D341Med (cell line): Measurements from ENCODE around the gene PDE6B.
"Not testable (repeated sequence)": the region's sequence is repeated elsewhere in the genome, so short reads cannot be mapped to it uniquely, and the experiment has no call there.

ENCODE experiments used
- DNase-seq: peaks from one replicate; pipeline ENCODE4 v3.0.0; 2012; ENCODE audit warnings: low spot score

PDE6B gene

DNA sequence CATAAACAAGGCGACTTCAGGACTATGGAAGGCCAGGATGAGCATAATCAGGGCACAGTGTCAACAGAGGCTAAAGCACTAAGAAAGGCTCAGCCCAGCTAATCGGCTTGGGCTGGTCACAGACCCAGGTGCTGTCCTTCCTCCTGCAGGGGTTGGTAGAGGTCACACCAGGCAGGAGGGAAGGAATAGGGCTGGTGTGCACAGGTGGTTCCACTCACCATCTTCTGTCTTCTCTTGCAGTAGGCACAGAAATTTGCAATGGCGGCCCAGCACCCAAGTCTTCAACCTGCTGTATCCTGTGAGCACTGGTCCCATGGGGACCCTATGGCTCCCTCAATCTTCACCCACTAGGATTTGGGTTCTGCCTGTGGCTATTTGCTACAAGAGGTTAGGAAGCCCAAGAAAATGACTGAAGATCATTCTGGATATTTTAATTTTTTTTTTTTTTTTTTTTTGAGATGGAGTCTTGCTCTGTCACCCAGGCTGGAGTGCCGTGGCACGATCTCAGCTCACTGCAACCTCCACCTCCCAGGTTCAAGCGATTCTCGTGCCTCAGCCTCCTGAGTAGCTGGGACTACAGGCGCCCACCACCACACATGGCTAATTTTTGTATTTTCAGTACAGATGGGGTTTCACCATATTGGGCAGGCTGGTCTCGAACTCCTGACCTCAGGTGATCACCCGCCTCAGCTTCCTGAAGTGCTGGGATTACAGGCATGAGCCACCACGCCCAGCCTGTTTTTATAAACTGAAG, 44.6 kb downstream of the PDE6B start:
- not testable (repeated sequence) for DNase-seq

DNA sequence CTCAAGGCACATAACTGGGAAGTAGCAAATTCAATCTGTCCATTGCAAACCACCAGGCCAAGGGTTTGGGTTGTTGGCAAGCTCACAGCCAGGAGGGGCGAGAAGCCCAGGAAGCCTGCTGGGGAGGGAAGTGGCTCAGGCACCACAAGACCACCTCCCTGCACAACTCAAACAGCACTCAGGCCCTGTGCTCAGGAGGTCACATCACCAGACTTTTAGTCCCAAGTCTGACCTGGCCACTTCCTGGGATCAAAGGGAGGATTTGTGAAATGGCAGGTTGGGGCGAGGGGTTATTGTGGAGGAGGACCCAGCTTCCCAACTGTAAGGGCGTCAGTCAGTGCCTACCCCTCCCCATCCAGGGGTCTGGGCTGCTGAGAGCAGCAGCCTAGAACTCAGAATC, 46.4 kb downstream of the PDE6B start:
- DNase-seq: no peak

DNA sequence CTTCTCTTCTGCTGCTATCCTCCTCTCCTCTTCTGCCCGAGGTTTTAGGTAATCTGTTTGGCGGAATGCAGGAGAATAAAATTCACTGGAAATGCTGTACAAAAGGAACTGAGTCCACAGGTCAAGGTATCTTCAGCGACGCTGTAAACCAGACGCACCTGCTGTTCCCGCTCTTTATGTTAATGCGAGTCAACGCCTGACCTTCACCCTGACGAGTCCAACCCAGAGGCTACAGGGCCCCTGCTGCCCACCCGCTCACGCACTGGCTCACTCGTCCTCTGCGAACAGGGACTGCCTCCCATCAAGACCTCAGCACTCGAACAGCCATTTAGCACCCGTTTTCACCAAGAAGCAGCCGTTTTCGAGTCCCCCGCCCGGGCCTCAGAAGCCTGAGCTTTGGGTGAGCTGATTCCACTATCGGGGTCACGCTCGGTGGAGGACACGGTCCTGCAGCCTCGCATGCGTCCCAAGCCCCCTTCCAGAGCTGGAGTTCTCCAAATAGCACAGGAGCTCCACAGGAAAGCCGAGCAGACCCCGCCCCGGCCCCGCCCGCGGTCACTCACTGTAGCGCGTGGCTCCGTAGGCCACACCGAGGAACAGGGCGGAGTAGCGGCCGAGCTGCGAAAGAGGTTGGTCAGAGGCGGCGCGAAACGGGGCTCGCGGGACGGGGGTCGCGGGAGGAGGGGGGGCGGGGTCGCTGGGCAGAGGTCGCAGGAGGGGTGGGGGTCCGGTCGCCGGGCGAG, 48.1 kb downstream of the PDE6B start:
- no peak for DNase-seq

DNA sequence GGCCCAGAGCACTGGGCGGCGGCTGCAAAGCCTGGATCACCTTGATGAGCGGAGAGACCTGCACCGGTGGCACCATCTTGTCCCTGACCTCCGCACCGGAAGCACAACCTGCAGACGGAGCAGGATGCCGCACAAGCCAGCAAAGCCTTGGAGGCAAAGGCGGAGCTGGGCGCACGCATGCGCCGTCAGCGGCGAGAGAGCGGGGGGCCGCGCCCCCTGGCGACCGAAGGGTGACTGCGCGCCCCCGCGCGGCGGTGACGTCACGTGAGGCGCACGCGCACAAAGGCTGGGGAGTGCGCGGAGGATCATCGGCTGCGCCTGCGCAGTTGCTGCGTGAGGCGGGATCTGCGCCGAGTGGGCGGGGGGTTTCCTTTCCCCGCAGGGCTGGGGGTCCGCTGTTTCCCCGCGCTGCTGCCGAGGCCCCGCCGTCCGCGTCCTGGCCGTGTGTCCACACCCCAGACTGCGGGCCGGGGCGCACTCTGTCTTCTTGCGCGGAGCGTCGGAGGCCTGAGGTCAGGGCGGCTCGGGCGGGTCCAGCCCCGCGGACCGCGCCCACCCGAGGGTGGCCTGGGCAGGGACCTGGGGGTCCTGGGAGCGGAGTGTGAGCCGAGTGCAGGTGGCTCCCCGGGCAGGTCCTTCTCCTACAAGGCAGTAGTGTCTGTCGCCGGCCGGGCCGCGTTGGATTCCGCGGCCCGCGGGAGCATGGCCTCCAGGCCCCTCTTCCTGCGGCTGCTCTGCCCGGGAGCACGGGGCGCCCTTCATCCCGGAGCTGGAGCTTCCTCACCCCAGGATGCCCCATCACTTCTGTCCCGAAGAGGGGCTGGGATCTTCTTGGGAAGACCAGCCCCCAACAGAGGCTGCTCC, 49.0 kb downstream of the PDE6B start, which contains the start of the genes ATP5ME and MYL5:
Gene ATP5ME, minus strand, starts transcription at position 105 of the 864 bp plus-strand sequence. Its CDS starts 29 bp downstream, at position 76.
Gene MYL5, plus strand, starts transcription at position 371 of the 864 bp plus-strand sequence. CDS start 3,485 bp downstream, outside the sequence.
- peak; percentile 100 for DNase-seq

DNA sequence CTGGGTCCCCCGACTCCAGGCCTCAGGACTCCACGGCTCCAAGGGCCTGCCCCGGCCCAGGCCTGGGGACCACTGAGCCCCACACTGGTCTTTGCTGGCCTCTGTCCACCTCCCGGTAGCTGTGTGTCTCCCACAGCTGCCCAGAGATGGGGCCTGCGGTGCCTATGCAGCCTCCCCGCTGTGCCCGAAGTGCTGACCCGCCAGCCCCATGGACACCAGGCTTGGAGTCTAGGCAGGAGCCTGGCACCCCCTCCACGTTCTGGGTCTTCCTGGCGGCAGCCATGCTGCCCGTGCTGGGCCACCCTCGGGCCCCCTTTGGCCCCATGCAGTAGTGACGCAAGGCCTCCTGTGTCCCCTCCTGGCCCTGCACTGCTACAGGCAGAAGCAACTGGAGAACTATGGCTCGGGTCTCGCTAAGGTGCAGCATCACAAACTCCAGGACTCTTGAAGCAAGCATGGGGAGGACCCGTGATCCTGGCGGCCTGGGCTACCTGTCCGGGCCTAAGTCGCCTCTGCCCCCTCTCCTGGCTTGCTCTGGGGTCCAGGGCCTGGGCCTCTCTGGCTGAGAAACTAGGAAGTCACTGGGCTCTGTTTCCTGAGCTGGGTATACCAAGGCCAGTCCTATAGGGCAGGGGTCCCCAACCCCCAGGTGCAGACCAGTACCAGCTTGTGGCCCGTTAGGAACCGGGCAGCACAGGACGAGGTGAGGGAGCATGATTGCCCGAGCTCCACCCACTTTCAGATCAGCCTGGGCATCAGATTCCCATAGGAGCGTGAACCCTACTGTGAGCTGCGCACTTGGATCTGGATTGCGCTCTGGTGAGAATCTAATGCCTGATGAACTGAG, 49.9 kb downstream of the PDE6B start:
- no peak for DNase-seq

DNA sequence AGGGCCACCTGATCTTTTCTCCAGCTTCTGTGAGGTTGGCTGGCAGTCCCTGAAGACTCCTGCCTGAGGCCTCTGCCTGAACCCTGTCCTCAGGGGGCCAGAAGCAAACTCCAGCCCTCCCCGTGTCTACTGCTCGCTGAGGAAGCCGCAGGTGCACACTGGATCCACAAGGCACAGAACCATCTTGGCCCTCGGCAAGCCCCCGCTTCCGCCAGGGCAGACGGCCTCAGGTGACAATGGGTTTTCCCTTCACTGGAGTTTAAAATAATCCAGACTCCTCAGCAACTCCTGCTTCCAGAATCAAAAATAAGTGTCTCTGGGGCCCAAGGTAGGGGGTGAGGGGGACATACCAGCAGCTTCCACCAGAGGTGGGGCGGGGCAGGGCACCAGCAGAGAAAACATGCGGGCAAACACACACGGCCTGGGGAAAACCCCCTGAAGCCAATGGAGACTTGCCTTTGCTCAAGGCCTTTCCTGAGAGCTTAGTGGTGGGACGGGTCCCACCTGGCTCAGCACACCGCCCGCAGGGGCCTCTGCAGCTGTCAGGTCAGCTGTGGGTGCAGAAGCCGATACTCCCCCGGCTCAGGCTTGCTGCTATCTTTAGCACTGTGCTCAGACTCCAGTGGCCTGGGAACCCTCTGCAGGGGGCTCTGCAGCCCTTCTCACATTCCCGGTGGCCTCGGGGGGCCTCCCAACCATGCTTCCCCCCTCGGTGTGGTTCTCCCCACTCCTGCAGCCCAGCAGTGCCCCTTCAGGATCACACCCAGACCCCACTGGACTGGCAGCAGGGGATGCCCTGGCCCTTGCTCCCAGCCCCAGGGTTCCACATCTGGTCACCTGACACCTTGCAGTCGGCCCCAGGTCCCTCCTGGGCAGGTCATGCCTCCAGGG, 50.9 kb downstream of the PDE6B start:
- DNase-seq: no peak

DNA sequence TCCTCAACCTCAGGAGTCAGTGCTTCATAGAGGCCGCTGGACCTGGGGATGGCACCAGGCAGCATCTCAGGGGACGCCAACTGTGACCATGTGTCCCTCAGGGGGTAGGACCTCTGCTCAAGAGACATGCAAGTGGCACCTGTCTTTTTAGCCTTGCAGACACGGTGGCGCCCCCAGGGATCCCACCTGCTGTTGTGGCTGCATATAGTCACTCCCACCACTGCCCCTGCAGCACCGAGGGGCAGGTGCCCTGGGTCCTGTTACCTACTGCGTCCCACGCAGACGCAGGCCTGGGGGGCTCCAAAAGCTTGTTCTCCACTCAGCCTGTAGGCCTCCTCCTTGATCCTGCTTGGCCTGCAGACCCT, 51.5 kb downstream of the PDE6B start:
- DNase-seq: no peak

DNA sequence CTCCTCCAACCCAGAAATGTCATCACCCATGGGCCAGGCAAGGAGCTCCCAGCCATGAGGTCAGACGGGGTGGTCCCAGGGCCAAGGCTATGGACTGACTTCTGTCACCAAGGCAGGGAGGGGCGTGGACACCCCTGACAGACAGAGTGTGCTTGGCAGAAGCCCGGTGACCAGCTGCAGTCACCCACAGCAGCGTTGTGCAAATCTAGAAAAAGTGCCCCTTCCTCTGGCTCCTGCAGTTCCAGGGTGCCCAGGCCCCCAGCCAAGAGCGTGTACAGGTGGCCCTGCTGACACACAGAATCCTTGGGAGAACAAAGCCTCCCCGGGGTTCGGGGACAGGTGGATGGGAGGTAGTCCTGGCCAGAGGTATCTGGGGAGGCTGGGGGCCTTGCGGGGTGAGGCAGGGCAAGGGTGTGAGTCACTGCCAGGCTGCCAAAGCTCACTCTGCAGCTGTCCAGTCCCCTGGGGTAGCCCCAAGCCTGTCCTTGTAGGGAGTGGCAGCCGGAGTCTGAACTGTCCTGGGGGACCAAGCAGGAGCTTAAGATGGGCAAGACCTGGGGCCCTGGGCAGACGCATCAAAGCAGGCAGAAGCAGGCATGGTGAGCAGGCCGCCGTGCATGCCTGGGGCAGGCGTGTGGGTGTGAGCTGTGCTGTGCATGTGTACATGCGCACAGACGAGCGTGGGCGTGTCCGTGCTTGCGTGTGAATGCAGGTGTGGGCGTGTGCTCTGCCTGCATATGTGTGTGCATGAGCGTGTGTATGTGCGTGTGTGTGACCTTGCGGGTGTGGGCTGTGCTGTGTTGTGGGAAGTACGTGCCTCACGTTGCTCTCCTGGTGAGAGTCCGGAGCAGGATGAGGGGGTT, 52.3 kb downstream of the PDE6B start:
- DNase-seq: no peak

DNA sequence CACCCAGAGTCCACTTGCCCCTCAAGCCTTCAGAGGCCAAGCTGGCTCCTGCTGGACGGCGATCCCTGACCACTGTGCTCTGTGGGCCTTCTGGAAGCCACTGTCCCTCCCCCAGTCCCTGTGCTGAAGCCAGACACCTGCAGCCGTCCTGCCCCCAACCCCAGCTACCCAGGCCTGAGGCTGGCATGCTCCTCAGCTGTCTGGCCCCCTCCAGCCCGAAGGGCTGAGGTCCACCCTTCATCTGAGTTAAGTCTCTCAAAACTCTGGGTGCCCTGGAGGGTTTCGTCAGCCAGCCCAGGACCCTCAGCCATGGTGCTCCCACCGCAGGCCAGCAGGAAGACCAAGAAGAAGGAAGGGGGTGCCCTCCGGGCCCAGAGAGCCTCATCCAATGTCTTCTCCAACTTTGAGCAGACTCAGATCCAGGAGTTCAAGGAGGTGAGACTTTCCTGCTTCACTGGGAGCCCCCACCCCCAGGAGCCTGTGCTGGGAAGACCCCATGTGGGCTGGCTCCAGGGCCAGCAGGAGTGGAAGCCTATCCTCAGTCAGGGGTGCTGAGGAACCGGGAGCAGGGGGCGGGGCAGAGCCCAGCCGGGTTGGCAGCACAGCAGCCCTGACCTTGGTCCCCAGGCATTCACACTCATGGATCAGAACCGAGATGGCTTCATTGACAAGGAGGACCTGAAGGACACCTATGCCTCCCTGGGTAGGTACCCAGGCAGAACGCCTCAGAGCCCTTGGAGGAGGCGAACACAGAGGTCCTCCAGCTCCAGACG, 53.1 kb downstream of the PDE6B start:
- DNase-seq: no peak

DNA sequence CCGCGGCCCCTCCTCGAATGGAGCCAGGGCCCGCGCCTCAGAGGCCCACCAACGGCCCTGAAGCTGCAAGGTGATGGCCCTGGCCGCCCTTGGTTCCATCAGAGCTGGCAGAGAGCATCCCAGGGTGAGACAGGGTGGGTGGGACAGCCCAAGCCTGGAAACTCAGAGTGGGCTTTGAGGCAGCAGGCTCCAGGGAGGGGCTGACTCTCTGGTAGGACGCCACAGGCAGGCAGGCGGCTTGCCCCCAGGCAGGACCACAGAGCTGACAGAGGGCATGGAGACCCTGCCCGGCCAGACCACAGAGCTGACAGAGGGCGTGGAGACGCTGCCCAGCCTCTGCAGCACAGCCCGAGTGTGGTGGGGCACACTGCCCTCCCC, 53.7 kb downstream of the PDE6B start:
- no peak for DNase-seq

DNA sequence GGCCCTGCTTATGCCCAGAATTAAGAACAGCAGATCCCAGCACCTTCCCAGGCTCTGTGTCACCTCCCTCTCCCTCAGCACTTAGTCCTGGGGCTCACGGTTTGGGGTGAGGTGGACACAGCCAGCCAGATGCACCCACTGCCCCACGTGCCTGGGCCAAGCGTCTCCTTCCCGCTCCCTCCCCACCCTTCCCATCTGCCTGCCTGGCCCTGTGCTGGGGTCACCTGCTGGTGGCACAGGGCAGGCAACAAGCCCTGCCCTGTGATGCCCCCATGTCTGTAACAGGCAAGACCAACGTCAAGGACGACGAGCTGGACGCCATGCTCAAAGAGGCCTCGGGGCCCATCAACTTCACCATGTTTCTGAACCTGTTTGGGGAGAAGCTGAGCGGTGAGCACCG, 54.3 kb downstream of the PDE6B start:
- DNase-seq: no peak

DNA sequence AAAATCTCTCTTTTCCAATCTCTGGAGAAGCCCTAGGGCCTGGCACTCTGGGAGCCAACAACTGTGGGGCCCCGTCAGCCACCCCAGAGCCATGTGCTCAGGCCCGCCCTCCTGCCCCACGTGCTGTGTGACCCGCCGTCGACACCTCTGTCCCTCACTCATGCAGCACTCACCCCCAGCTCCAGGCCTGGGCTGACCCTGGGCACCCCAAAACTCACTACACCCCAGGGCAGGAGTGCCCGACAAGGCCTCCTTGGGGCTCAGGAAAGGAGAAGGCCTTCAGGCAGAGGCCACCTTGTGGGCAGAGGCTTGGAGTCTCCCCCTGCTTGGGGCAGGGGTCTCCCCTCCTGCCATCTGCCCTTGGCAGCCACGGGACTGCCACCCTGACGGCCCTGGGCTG, 54.7 kb downstream of the PDE6B start:
- no peak for DNase-seq

DNA sequence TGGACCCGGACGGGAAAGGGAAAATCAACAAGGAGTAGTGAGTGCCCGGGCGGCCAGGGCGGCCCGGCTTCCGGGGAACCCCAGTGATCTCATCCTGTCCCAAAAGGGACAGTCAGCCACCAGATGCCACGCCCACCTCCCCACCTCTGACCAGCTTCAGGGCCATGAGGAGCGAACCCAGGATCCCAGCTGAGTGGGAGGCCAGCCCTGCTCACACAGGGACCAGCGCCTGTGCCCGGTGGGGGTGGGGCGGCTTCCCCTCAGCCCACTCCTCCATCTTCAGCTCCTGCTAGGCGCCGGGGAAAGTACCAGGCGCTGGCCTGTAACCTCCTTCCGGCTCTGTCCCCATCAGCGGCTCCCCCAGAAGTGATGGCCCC, 55.2 kb downstream of the PDE6B start:
- no peak for DNase-seq

DNA sequence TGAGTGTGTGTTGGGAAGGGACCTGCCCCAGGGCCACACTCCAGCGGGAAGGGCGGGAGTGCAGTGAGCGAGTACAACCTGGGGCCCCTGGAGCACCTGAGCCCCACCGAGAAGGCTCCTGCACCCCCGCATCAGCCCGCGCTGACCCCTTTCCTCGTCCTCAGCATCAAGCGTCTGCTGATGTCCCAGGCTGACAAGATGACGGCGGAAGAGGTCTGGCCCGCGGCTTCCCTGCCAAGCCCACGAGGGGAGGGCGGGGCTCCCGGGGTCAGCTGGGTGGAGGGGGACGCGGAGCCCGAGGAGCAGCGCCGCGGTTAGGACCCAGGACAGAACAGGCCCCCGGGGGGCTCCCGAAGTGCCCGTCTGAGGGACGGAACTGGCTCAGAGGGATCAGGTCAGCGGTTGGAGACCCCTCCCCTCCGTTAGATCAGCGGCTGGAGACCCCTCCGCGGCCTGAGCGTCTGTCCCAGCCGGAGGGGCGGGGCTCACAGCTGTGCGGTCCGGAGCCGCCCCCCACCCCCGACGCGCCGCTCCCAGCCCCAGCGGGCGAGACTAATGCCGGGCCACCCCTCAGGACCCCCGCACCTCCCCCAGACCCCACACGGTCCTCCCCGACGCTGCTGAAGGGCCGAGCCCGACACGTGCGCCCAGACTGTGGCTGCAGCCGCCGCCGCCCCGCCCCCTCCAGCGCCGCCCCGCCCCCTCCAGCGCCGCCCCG, 55.7 kb downstream of the PDE6B start:
- no peak for DNase-seq

DNA sequence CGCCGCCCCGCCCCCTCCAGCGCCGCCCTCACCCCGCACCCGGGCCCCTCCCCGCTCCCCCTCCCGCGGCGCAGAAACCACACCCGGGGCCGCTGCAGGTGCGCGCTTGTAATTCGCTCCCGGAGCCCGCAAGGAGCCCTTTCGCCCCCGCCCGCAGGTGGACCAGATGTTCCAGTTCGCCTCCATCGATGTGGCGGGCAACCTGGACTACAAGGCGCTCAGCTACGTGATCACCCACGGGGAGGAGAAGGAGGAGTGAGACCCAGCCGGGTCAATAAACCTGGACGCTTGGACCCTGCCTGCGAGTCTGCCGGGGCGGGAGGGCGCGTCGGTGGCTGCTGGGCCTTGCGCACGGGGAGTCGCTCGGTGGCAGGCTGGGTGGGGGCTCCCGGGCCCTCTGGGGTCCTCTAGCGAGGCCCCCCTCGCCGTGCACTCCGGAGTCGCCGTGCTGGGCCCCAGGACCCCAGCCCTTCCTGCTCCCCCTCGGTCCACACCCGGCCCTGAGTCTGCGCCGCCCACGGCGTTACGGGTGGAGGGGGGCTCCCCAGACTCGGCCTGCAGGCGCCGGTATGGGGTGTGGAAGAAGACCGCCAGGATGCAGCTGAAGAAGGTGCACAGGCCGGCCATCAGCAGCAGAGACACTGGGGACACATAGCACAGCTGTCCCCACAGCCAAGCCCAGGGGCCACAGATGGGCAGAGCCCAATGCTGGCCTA, 56.5 kb downstream of the PDE6B start:
- no peak for DNase-seq

DNA sequence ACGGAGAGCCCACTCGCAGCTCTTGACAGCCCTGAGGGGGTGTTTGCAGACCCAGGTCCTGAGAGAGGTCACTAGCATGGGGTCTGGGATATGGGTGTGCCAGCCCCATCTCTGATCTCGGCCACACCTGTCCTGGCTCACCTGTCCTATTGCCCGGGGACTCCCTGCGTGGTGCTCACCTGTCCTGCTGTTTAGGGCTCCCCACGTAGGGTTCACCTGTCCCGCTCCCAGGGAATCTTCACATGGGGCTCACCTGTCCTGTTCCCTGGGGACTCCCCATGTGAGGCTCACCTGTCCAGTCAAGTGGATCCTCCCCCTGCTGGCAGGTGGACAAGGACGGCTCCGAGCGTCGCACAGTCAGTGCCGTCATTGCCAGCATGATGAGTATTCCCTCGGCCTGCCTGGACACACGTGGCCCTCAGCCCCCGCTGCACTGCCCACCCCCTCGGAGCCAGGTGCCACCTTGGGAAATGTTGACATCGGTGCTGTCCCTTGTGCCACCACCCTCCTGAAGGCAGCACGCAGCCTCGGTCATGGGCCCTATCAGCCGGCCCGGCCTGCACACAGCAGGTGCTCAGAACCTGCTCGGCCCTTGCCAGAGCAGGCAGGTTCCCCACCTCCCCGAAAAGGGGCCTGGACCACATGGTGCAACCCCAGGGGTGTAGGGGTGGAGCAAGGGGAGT, 57.3 kb downstream of the PDE6B start:
- no peak for DNase-seq
